SIG-M5 treated with dmso at 0.1 percent for 504 hours (cell line): ENCODE measurements around the gene DESI2.
A peak's percentile ranks its signal among the peaks of the same experiment; 100 is the strongest.
"Not testable (repeated sequence)": the region's sequence is repeated elsewhere in the genome, so short reads cannot be mapped to it uniquely, and the experiment has no call there.

Source experiments
- DNase-seq: peaks from one replicate; lab custom pipeline; 2025; ENCODE audit not compliant: unreplicated experiment; lab: John Stamatoyannopoulos, UW

Gene DESI2

DNA sequence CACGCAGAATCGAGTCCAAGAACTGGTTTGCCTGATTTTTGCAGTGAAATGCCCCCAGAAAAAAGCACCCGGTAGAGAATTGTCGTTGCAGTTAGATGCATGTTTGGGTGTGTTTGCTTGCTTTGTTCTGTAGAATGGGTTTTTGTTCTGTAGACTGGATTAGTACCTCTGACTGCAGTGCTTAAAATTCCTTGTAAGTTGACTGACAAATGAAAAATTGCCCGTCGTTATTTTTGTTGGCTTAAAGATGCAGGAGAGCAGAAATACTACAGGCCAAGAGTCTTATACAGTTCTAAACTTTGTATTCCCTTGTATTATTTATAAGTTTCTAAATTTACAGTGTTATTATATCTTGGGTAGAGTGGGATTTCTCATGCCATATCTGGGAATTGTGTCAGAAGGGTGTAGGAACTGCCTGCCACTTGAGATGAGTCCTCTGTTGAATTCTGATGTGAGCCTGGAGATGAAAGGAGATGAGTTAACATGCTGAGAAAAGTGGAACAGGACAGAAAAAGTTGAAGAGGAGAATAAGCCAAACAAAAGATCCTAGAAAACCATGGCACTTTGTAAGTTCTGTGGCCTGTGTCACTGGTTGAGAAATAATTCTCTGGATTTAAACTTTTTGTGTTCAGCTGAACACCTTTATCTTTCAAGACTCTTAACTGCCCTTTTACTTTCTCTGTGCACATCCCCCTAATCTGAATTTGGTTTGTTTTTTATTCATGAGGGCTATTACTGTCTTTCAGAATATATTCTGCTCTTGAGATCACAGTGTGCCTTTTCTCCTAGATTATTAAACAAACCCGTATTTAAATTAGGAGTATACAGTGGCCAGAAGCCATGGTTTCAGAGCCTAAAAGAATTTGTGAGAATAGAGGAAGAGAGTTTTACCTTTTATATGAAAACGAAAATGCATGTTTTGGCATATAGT, 1.4 kb downstream of the DESI2 start:
- DNase-seq: peak; percentile 30

DNA sequence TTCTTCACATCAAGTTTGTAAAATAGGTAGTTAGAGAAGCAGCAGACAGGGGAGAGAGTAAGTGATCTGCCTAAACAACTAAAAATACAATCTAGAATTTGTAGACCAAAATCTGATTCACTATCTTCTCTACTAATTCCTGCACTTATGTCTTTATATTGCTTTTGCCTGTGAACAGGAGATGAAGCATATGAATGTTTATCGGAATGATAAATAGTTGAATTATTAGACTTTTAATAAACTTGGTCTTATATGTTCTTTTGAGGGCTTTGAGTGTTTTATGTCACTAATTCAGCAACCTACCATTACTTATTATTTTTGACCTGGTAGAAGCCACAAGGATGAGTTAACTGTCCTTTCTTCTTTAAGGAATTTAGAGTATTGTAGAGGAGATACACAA, 2.3 kb downstream of the DESI2 start:
- DNase-seq: no peak

GRCh38 chr1:244657421-244657820, 4.5 kb downstream of the DESI2 start:
- DNase-seq: no peak

DNA sequence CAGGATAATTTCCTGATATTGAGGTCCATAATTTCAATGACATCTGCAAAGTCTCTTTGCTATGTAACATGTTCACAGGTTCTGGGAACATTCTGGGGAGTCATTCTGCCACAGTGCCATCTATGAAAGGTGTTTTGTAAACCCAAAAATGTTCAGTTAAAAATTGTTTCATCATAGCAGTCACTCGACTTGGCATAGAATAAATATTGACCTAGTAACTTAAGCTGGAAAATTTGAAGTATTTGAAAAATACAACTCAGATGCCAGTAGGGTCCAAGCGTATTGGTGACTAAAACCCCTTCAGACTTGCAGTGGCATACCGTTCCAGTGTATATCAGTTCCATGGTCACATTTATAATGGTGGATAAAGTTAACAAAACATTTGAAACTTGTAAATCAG, 6.8 kb downstream of the DESI2 start:
- DNase-seq: no peak

- no peak for DNase-seq
Measured at GRCh38 chr1:244660595-244660994, 7.7 kb downstream of the DESI2 start.

DNA sequence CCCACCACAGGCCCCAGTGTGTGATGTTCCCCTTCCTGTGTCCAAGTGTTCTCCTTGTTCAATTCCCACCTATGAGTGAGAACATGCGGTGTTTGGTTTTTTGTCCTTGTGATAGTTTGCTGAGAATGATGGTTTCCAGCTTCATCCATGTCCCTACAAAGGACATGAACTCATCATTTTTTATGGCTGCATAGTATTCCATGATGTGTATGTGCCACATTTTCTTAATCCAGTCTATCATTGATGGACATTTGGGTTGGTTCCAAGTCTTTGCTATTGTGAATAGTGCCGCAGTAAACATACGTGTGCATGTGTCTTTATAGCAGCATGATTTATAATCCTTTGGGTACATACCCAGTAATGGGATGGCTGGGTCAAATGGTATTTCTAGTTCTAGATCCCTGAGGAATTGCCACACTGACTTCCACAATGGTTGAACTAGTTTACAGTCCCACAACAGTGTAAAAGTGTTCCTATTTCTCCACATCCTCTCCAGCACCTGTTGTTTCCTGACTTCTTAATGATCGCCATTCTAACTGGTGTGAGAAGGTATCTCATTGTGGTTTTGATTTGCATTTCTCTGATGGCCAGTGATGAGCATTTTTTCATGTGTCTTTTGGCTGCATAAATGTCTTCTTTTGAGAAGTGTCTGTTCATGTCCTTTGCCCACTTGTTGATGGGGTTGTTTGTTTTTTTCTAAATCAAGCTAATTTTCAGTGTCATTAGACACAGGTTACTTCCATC, 8.8 kb downstream of the DESI2 start:
- not testable (repeated sequence) for DNase-seq

- no peak for DNase-seq
Measured at GRCh38 chr1:244662599-244662998, 9.7 kb downstream of the DESI2 start.

GRCh38 chr1:244664353-244664752, 11.4 kb downstream of the DESI2 start:
- no peak for DNase-seq

- no peak for DNase-seq
Measured at GRCh38 chr1:244665771-244666217, 12.9 kb downstream of the DESI2 start.

DNA sequence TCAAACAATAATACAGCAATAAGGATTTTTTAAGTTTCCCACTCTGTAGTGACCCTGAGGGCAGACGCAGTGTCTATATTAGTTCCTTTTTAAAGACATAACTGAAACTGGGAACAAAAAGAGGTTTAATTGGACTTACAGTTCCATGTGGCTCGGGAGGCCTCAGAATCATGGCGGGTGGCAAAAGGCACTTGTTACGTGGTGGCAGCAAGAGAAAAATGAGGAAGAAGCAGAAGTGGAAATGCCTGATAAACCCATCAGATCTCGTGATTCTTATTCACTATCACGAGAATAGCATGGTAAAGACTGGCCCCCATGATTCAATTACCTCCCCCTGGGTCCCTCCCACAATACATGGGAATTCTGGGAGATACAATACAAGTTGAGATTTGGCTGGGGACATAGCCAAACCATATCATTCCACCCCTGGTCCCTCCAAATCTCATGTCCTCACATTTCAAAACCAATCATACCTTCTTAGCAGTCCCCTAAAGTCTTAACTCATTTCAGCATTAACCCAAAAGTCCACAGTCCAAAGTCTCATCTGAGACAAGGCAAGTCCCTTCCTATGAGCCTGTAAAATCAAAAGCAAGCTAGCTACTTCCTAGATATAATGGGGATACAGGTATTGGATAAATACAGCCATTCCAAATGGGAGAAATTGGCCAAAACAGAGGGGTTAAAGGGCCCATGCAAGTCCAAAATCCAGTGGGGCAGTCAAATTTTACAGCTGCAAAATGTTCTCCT, 13.9 kb downstream of the DESI2 start:
- not testable (repeated sequence) for DNase-seq

GRCh38 chr1:244667797-244668196, 14.9 kb downstream of the DESI2 start:
- DNase-seq: no peak

DNA sequence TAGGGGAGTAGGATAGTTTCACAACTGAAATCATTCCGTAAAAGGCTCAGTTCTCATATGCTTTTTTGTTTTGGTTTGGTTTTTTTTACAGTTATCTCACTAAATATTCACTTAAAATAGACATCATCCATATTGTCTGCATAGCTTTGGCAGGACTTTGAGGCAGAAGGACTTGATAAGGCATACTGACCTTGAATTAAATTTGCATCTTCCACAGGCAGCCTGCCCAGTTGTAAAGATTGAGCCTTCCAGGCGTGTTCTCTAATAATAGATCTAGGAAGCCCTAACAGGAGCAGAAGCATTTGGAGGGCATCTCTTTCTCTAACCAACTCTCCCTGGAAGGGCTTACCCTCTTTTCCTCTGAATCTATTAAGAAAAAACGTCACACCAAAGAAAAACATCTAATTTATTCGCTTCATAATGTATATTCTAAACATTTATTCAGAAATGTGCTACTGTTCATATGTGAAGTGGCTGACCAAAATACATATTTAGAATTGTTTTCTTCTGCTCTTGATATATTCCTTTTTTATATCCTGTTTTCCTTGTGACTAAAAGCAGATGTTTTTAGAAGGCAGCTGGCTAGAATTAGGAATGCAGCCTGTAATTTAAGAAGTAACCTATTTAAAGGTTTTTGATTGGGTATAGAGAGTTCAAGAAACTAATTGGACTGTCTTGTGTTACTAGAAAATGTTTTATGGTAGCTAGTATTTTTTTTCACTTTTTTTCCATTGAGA, 20.2 kb downstream of the DESI2 start:
- DNase-seq: no peak

DNA sequence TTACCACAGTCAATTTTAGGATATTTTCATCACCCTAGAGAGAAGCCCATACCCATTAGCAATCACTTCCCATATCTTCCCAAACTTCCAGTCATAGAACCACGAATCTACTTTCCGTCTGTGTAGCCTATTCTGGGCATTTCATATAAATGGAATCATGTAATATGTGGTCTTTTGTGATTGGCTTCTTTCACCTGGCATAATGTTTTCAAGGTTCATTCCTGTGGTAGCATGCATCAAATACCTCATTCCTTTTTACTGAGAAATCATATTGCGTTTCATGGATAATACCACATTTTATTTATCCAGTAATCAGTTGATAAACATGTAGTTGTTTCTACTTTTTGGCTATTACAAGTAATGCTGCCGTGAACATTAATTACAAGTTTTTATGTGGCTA, 21.5 kb downstream of the DESI2 start:
- no peak for DNase-seq

DNA sequence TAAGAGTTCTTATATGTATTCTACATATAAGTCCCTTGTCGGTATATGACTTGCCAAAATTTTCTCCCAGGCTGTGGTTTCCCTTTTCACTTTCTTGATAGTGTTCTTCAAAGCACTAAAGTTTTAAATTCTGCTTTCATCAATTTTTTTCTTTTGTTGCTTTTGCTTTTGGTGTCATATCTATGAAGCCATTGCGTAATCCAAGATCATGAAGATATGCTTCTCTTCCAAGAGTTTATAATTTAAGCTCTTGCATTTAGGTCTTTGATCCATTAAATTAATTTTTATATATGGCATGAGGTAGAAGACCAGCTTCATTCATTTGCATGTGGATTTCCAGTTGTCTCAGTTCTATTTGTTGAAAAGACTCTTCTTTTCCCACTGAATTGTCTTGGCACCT, 22.2 kb downstream of the DESI2 start:
- DNase-seq: no peak

GRCh38 chr1:244678697-244679096, 25.8 kb downstream of the DESI2 start:
- DNase-seq: no peak

DNA sequence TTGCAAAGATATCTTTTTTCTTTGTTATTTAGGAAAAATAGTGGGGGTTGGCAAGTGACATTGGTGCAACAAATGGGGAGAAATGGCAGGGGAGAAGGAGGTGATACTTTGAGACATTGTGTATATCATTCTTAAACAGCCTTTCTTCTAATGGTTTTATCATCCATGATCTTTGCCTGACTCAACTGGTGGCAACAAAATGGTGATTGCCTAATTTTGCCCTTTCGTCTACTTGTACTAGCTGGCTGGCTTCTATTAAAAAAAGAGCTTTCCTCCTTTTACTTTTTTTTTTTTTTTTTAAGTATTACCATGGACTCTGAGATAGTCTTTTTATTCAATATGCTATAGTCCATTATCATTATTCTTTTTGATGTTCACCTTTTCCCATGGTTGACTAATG, 27.7 kb downstream of the DESI2 start:
- no peak for DNase-seq

DNA sequence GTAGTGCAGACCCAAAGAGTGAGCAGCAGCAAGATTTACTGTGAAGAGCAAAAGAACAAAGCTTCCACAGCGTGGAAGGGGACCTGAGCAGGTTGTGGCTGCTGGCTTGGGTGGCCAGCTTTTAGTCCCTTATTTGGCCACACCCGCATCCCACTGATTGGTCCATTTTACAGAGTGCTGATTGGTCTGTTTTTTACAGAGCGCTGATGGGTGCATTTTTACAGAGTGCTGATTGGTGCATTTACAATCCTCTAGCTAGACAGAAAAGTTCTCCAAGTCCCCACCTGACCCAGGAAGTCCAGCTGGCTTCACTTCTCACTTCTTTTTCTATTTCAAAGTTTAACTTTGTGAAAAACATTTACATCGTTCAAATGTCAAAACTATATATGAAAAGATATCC, 29.2 kb downstream of the DESI2 start:
- DNase-seq: not testable (repeated sequence)

GRCh38 chr1:244695937-244696336, 43.0 kb downstream of the DESI2 start:
- DNase-seq: no peak

DNA sequence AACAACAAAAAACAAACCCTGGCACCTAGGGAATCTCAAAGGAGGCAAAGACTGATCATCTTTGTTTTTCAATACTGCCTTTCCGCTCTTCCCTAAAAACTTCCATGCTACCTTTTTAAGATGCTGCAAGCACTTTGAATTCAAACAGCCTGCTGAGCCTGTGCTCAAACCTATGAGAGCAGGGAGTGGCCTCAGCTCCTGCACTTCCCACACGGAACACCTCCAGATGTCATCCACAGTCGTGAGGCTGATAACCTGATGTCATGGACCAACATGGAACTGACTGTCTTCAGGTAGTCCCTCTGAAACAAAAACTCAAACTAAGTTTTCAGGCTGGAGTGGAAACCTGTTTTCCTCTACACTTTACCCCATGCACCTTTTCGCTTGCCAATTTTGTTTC, 46.8 kb downstream of the DESI2 start:
- DNase-seq: no peak

- DNase-seq: no peak
Measured at GRCh38 chr1:244700808-244701207, 47.9 kb downstream of the DESI2 start.

GRCh38 chr1:244702620-244703019, 49.7 kb downstream of the DESI2 start:
- DNase-seq: no peak
